Right lung (tissue), 5 donors: ENCODE measurements around the gene MAP7D2. TPM values are rescaled to one million over a fixed set of nuclear protein-coding genes. Genes with fewer than 3 reads are reported as not detected.
A peak's percentile ranks its signal among the peaks of the same experiment; 100 is the strongest.

Experiments
- DNase-seq, 2 donors: peaks; one replicate each; pipeline ENCODE4 v3.0.0-alpha.2; 2013
- polyA plus RNA-seq, 5 donors: library from polyadenylated mRNA; unstranded; fragments of 120-200 nt; gene quantifications; one replicate each; pipeline versions ENCODE4 v1.2.1 to v1.2.3, GENCODE V29; 2013; ENCODE audit warnings: inconsistent platforms in 1 of 5, low replicate concordance in 1 of 5; ENCODE audit not compliant: insufficient read length in 5 of 5, insufficient read depth in 1 of 5

The MAP7D2 gene
- polyA plus RNA-seq, 5 donors, result 0.28 to 0.38 (median 0.33) TPM

GRCh38 chrX:20046223-20046622 lies 70.5 kb downstream of the MAP7D2 start:
- DNase-seq, result no peak

GRCh38 chrX:20042221-20042620 lies 74.5 kb downstream of the MAP7D2 start:
- DNase-seq, result no peak

- no peak for DNase-seq
Measured at GRCh38 chrX:20038966-20039365, 77.7 kb downstream of the MAP7D2 start.

DNA sequence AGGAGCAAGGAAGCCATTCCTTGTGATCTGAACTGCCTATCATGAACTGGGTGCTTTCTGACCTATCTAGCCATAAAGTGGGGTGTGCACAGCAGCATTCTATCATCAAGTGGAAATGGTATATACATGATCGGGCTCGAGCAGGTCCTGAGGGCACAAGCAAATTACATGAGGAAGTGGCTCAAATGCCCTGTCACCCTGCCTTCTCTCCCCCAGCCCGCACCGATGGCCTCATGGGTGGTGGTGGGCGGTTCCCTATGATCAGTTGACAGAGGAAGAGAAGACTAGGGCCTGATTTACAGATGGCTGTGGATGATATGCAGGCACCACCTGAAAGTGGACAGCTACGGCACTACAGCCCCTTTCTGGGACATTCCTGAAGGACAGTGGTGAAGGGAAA lies 79.5 kb downstream of the MAP7D2 start:
- DNase-seq, result no peak

GRCh38 chrX:20032201-20032600 lies 84.5 kb downstream of the MAP7D2 start:
- DNase-seq, result no peak

DNA sequence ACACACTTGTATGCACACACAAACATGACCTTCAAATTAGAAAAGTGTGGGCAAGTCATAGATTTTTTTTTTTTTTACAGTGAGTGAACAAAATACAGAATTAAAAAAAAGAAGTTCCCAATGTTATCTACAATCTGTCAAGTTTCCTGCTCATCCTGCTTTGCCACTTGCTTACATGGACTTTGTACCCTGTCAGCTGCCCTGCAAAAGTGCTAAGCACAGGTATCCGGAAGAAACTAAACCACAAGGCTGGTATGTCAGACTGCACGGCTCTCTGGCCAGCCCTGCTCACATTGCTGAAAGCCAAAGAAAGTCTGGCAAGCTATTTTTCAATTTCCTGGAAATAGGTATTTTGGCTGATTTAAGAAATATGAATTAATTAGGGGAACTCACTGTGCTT lies 87.0 kb downstream of the MAP7D2 start:
- DNase-seq, result no peak

DNA sequence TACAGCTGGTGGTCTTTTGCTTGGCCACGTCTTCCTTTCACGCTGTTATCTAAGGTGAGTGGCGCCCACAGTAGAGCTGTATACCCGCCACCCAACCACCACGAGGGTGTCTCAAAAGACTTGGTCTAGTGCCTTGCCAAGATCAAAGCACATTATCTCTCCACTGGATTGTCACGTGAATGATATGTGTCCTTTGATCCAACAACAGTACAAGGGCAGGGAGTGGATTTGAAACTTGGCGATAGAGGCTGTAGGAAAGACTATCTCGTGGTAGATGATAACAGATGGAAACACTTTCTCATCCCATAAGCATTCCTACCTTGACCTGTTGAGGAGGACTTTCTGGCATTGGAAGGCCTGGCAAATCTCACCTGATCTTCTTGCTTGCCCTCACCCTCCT lies 88.1 kb downstream of the MAP7D2 start:
- DNase-seq, result no peak

GRCh38 chrX:20026278-20026677 lies 90.4 kb downstream of the MAP7D2 start:
- DNase-seq, result no peak

- no peak for DNase-seq
Measured at GRCh38 chrX:20019672-20020365, 96.9 kb downstream of the MAP7D2 start.

- DNase-seq, result no peak
Measured at GRCh38 chrX:20016616-20016945, 100.1 kb downstream of the MAP7D2 start.

DNA sequence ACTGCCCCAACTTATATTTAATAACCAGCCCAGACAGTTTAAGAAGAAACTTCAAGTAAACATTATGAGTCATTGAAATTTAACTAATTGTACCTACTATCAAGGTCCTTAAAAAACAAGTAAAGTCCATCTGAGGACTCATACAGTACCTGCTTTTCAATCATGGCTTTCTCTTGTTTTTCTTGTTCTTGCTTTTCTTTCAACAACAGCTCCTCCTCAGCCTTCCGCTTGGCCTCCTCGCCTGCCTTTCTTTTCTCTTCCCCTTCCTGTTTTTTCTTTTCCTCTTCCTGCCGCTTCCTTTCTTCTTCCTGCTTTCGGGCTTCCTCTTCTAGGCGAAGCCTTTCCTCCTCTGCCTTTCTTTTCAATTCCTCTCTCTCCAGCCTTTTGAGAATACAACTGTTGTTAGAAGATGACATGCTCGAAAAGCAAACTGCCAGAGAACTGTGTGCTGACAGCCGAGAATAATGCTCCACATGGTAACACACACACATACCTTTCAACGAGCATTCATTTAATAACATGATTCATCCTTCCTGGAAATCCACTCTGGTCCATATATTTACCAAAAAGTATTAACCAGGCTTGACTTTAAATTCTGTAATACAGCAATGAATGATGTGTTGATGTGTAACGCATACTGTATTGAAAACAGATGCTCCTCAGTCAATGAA lies 100.6 kb downstream of the MAP7D2 start:
- no peak for DNase-seq

GRCh38 chrX:20015422-20015821 lies 101.3 kb downstream of the MAP7D2 start:
- DNase-seq, result no peak

- DNase-seq, result no peak
Measured at GRCh38 chrX:20011608-20012007, 105.1 kb downstream of the MAP7D2 start.

- DNase-seq, result no peak
Measured at GRCh38 chrX:20007962-20008622, 108.6 kb downstream of the MAP7D2 start.

DNA sequence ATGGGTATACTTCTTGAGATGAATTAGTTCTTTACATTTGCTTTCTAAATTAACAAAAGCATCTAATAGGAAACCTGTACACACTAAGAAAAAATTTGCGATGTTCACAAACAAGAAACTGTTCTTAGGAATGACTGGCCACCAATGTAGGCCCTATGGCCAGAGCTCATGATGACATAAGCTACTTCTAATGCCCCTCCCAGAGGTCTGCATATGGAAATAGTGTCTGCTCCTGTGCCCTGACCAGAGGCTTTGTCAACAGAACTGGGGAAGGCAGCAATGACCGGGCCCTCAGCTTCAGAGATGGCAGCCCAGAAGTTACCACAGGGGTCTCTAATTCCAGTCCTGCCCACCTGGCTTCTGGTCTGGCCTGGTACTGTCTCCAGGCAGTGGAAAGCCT lies 110.8 kb downstream of the MAP7D2 start:
- no peak for DNase-seq

DNA sequence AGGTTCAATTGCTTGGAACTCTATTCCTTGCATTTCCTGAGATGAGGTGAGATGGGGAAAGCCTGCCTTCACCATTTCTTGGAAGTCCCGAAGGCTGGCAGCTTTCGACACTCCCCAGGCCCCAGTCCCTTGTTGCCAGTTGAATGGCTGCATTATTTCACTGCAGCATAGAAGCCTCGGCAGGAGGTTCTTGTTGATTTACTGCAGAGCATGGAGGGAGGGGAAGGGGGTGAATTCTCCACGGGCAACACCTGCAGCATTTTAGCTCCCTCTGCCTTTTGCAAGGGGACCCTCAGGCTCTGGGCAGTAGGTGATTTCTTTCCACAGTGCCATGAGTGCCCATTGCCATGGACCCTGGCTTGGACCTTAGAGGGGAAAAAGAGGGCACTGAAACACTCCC lies 115.1 kb downstream of the MAP7D2 start:
- DNase-seq, result no peak

GRCh38 chrX:19991350-19991718 lies 125.4 kb downstream of the MAP7D2 start:
- DNase-seq, result no peak

GRCh38 chrX:19990556-19991349 lies 126.0 kb downstream of the MAP7D2 start, which contains the start of gene BCLAF3:
Gene BCLAF3, minus strand, starts transcription at chrX:19991061. Its CDS starts 20,797 bp downstream, at chrX:19970264.
- DNase-seq, result peak; percentile 85 to 88

- DNase-seq, result no peak
Measured at GRCh38 chrX:19990151-19990555, 126.6 kb downstream of the MAP7D2 start.

DNA sequence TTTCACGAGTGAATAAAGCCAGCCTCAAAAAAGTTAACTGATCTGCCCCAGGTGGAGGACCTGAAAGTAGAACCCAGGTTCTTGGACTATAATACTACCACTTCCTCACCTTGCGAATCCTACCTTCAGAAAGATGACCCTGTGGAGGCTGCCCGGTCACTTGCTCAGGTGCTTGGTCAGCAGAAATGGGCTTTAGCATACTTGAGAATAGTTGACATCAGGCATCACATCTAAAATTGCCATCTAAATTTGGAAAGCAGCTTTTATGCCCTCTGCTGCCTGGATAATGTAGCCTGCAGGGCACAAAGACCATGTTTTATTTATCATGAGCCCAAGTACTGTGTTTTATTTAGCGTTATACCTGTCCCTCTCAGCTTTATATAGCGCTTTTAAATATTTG lies 128.9 kb downstream of the MAP7D2 start:
- no peak for DNase-seq

- DNase-seq, result no peak
Measured at GRCh38 chrX:19986531-19986930, 130.2 kb downstream of the MAP7D2 start.

GRCh38 chrX:19981947-19982346 lies 134.8 kb downstream of the MAP7D2 start:
- DNase-seq, result no peak
